GM23338 (cell line): ENCODE measurements around the gene PARP6. TPM values are rescaled to one million over a fixed set of nuclear protein-coding genes. Genes with fewer than 3 reads are reported as not detected.
"Not testable (repeated sequence)": the region's sequence is repeated elsewhere in the genome, so short reads cannot be mapped to it uniquely, and the experiment has no call there.

Experiments used
- ATAC-seq: fragments of 200-7000 bp; cut with Tn5 transposase; 3 replicates; pipeline ENCODE4 v1.9.1; 2020
- DNase-seq: peaks from one replicate; pipeline ENCODE4 v3.0.0-alpha.2; 2015; ENCODE audit warnings: low spot score
- H2AFZ ChIP-seq: fragments of 200-600 bp; sonication (generic); 2 replicates; pipeline ENCODE4 v1.8.0; 2016; ENCODE audit warnings: antibody characterized with exemption, mild to moderate bottlenecking, moderate library complexity
- H3F3A ChIP-seq: fragments of 200-600 bp; sonication (generic); replicated peaks from 2 replicates; pipeline ENCODE4 v1.8.0; 2017; ENCODE audit warnings: antibody characterized with exemption, mixed run types, low read depth
- H3K27ac ChIP-seq: fragments of 200-600 bp; sonication (generic); 2 replicates; pipeline ENCODE4 v1.6.1; 2016; ENCODE audit warnings: low read depth
- H3K27me3 ChIP-seq: fragments of 200-600 bp; sonication (generic); 2 replicates; pipeline ENCODE4 v1.8.0; 2016; ENCODE audit warnings: mild to moderate bottlenecking, mixed run types, moderate library complexity; ENCODE audit not compliant: insufficient read depth
- H3K36me3 ChIP-seq: fragments of 200-600 bp; sonication (generic); 2 replicates; pipeline ENCODE4 v1.8.0; 2016; ENCODE audit warnings: mild to moderate bottlenecking; ENCODE audit not compliant: insufficient read depth
- H3K4me1 ChIP-seq: fragments of 200-600 bp; sonication (generic); 2 replicates; pipeline ENCODE4 v1.8.0; 2016; ENCODE audit warnings: mild to moderate bottlenecking, moderate library complexity; ENCODE audit not compliant: insufficient read depth
- H3K4me2 ChIP-seq: fragments of 200-600 bp; sonication (generic); 2 replicates; pipeline ENCODE4 v1.7.1; 2017; ENCODE audit warnings: mixed run types
- H3K4me3 ChIP-seq: fragments of 200-600 bp; sonication (generic); 2 replicates; pipeline ENCODE4 v1.6.1; 2016; ENCODE audit warnings: mixed run types
- H3K79me2 ChIP-seq: fragments of 200-600 bp; sonication (generic); replicated peaks from 2 replicates; pipeline ENCODE4 v1.8.0; 2017; ENCODE audit warnings: mild to moderate bottlenecking; ENCODE audit not compliant: insufficient read depth
- H3K9me2 ChIP-seq: fragments of 200-600 bp; sonication (generic); 2 replicates; pipeline ENCODE4 v1.8.0; 2017; ENCODE audit not compliant: insufficient read depth
- H4K20me1 ChIP-seq: fragments of 200-600 bp; sonication (generic); replicated peaks from 2 replicates; pipeline ENCODE4 v1.8.0; 2017; ENCODE audit warnings: mild to moderate bottlenecking; ENCODE audit not compliant: insufficient read depth
- H3K27ac Mint-ChIP-seq: 2 replicates; pipeline ENCODE4 v1.8.0; 2020; ENCODE audit warnings: inconsistent platforms, mild to moderate bottlenecking, moderate library complexity, mixed read lengths
- H3K27me3 Mint-ChIP-seq: 3 replicates; pipeline ENCODE4 v1.8.0; 2022; ENCODE audit warnings: low read depth, mild to moderate bottlenecking, moderate library complexity, mixed read lengths, inconsistent platforms; ENCODE audit not compliant: insufficient read depth, poor library complexity
- H3K36me3 Mint-ChIP-seq: 3 replicates; pipeline ENCODE4 v1.8.0; 2021; ENCODE audit warnings: low read depth, mild to moderate bottlenecking, inconsistent platforms, moderate library complexity, mixed read lengths
- H3K4me1 Mint-ChIP-seq: 3 replicates; pipeline ENCODE4 v1.8.0; 2020; ENCODE audit warnings: mild to moderate bottlenecking, inconsistent platforms, mixed read lengths
- H3K4me3 Mint-ChIP-seq: 3 replicates; pipeline ENCODE4 v1.8.0; 2021; ENCODE audit warnings: moderate library complexity, mild to moderate bottlenecking, inconsistent platforms, mixed read lengths
- H3K9me3 Mint-ChIP-seq: 3 replicates; pipeline ENCODE4 v1.8.0; 2020; ENCODE audit warnings: moderate library complexity, mild to moderate bottlenecking, inconsistent platforms, mixed read lengths
- EZH2 ChIP-seq: fragments of 200-600 bp; sonication (generic); IDR thresholded peaks from one replicate; pipeline ENCODE4 v1.8.0; 2017; ENCODE audit warnings: antibody characterized with exemption, mild to moderate bottlenecking, low read depth; ENCODE audit not compliant: unreplicated experiment
- EZH2phosphoT487 ChIP-seq: fragments of 200-600 bp; sonication (generic); IDR thresholded peaks from one replicate; pipeline ENCODE4 v1.8.1; 2018; ENCODE audit warnings: antibody characterized with exemption; ENCODE audit not compliant: unreplicated experiment
- NANOG ChIP-seq: IDR thresholded peaks from 2 replicates; pipeline ENCODE4 v1.6.1; 2016; ENCODE audit warnings: antibody characterized with exemption, borderline replicate concordance
- POLR2AphosphoS5 ChIP-seq: IDR thresholded peaks from 2 replicates; pipeline ENCODE4 v1.6.1; 2016; ENCODE audit warnings: antibody characterized with exemption, low read depth
- ZNF114 ChIP-seq: fragments of 250-450 bp; sonication (Bioruptor Pico); IDR thresholded peaks from 2 replicates; pipeline ENCODE4 v1.5.0; 2020; ENCODE audit warnings: mild to moderate bottlenecking, moderate library complexity
- polyA plus RNA-seq: library from polyadenylated mRNA; unstranded; fragments of >200 nt; fragmentation: Nextera tagmentation; extraction: Ambion mirVana; gene quantifications from 2 replicates; pipeline ENCODE4 v1.2.1, GENCODE V29; 2016
- total RNA-seq: library from RNA; depleted of rRNA; stranded (reverse); fragments of >200 nt; shearing (Covaris generic); gene quantifications from 2 replicates; pipeline ENCODE4 v1.2.3, GENCODE V29; 2014
- TF ChIP-seq, protein P1 (sequence below): IDR thresholded peaks from 2 replicates; pipeline ENCODE4 v1.6.1; 2016; ENCODE audit warnings: antibody characterized with exemption
- TF ChIP-seq, protein P2 (sequence below), 2 experiments: fragments of 200-600 bp in 1 of 2; sonication (generic) in 1 of 2; conservative IDR thresholded peaks; 2 replicates each; pipeline versions ENCODE4 v1.5.1 to v1.6.1; 2016 to 2017; ENCODE audit warnings: antibody characterized with exemption in 2 of 2, low read depth in 2 of 2, mild to moderate bottlenecking in 2 of 2, moderate library complexity in 1 of 2

PARP6 gene
- total and polyA plus RNA-seq, 2 experiments from 2014 or later, result 27.6 to 28.1 TPM

DNA sequence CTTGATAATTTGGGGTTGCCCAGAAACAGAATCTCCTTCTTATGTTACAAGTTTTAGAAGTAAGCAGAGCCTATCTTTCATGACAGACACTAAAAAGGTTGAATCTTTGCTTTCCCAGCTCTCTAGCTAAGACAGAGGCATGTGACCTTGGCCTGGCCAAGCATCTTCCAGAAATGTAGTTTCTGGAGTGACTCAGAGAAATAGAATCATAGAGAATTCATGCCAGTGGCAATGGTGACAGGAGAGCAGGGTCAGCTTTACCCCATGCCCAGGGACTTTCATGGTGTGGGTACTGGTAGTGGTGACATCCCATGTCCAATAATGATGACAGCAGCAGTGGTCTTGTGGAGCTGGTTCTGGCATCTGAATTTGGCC lies 4.0 kb upstream of the PARP6 start:
- Histone ChIP-seq H3K79me2 (peaks cover 6% of the 10 kb centered on the region), H3K4me3 (no peak overlapping the region), H3K9me2 (no peaks in the 10 kb centered on the region), H3K27me3 (no peaks in the 10 kb centered on the region), H3F3A (no peaks in the 10 kb centered on the region), H2AFZ (no peak overlapping the region), H3K4me1 (peaks cover 6% of the 10 kb centered on the region; the same call in 1 of the 2 replicates), H4K20me1 (no peaks in the 10 kb centered on the region), H3K4me2 (no peak overlapping the region), H3K27ac (no peak overlapping the region), H3K36me3 (no peaks in the 10 kb centered on the region)
- Mint-ChIP-seq H3K4me3 (no peak overlapping the region), H3K27me3 (peaks cover 17% of the 10 kb centered on the region), H3K9me3 (no peaks in the 10 kb centered on the region), H3K36me3 (no peaks in the 10 kb centered on the region), H3K27ac (no peak overlapping the region), H3K4me1 (peaks cover 14% of the 10 kb centered on the region)
- ATAC-seq, result no peak
- no peak for DNase-seq
- TF ChIP-seq NANOG (no peak), EZH2 (no peak), EZH2phosphoT487 (no peak), ZNF114 (CRISPR knock-in tag) (no peak), POLR2AphosphoS5 (no peak)
- TF ChIP-seq, protein P1, sequence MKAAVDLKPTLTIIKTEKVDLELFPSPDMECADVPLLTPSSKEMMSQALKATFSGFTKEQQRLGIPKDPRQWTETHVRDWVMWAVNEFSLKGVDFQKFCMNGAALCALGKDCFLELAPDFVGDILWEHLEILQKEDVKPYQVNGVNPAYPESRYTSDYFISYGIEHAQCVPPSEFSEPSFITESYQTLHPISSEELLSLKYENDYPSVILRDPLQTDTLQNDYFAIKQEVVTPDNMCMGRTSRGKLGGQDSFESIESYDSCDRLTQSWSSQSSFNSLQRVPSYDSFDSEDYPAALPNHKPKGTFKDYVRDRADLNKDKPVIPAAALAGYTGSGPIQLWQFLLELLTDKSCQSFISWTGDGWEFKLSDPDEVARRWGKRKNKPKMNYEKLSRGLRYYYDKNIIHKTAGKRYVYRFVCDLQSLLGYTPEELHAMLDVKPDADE, result no peak
- TF ChIP-seq, protein P2, sequence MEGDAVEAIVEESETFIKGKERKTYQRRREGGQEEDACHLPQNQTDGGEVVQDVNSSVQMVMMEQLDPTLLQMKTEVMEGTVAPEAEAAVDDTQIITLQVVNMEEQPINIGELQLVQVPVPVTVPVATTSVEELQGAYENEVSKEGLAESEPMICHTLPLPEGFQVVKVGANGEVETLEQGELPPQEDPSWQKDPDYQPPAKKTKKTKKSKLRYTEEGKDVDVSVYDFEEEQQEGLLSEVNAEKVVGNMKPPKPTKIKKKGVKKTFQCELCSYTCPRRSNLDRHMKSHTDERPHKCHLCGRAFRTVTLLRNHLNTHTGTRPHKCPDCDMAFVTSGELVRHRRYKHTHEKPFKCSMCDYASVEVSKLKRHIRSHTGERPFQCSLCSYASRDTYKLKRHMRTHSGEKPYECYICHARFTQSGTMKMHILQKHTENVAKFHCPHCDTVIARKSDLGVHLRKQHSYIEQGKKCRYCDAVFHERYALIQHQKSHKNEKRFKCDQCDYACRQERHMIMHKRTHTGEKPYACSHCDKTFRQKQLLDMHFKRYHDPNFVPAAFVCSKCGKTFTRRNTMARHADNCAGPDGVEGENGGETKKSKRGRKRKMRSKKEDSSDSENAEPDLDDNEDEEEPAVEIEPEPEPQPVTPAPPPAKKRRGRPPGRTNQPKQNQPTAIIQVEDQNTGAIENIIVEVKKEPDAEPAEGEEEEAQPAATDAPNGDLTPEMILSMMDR (conservative IDR thresholded peaks at IDR 0.05; ENCODE audit: low read depth in 2 of 2), result no peak

DNA sequence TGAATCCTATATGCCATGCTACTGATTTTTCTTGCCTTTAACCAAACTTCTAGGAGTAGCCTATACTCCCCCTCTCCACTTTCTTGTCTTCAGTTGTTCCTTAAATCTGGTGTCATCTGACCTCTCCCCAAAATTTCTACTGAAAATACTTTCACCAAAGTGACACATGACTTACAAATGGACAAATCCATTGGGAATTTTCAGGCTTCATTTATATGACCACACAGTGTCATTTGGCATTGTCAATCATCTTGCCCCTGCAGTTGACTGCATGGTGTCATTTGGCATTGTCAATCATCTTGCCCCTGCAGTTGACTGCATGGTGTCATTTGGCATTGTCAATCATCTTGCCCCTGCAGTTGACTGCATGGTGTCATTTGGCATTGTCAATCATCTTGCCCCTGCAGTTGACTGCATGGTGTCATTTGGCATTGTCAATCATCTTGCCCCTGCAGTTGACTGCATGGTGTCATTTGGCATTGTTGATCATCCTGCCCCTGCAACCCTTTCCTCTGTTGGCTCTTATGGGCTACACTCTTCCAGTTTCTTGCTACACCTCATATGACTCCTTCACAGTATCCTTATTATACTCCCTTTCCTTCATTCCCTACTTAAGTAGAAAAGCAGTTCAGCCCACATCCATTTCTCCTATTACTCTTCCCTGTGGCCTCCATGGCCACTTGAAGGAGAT lies 3.4 kb upstream of the PARP6 start:
- not testable (repeated sequence) for H3K27ac Mint-ChIP-seq, H2AFZ ChIP-seq, H3K27ac ChIP-seq, H3K9me3 Mint-ChIP-seq, H3K4me3 Mint-ChIP-seq, H3K27me3 ChIP-seq, H3K36me3 Mint-ChIP-seq, ATAC-seq, H3K4me3 ChIP-seq, H3K4me2 ChIP-seq, H3K4me1 ChIP-seq, H4K20me1 ChIP-seq, H3F3A ChIP-seq, H3K36me3 ChIP-seq, H3K9me2 ChIP-seq, DNase-seq
- Mint-ChIP-seq H3K4me1 (peaks cover 14% of the 10 kb centered on the region), H3K27me3 (peaks cover 17% of the 10 kb centered on the region)
- peaks cover 11% of the 10 kb centered on the region for H3K79me2 ChIP-seq

DNA sequence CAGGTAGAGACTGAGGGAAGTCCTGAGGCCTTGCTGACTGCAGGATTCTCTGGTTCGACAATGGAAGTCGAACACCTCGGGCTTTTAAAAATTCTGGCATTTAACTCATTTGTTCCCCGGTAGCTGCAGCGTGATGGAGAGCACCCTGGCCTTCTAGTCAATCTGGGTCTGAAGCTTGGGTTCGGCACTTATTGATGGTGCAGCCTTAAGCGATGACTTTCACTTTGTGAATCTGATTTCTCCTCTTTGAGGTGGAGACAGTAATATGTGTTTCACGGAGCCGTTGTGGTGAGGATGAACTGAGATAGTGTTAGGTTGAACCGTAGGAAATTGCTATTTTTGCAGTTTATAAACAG lies 621 bp upstream of the PARP6 start:
- ATAC-seq, result no peak; the same call in 2 of the 3 replicates
- Histone ChIP-seq H3K4me2 (peak overlapping the region; percentile 86), H3K4me1 (peaks cover 7% of the 10 kb centered on the region; the same call in 1 of the 2 replicates), H3K9me2 (no peaks in the 10 kb centered on the region), H3K79me2 (peaks cover 15% of the 10 kb centered on the region), H2AFZ (peak overlapping the region; percentile 95), H3K36me3 (no peaks in the 10 kb centered on the region), H3K27ac (no peak overlapping the region), H4K20me1 (peaks cover 13% of the 10 kb centered on the region), H3K27me3 (no peaks in the 10 kb centered on the region), H3F3A (no peaks in the 10 kb centered on the region; the same call in 1 of the 2 replicates), H3K4me3 (peak overlapping the region; percentile 90)
- H3K9me3 Mint-ChIP-seq, result no peaks in the 10 kb centered on the region
- peaks cover 6% of the 10 kb centered on the region for H3K27me3 Mint-ChIP-seq
- no peak for DNase-seq
- peak overlapping the region; percentile 91 for H3K27ac Mint-ChIP-seq
- H3K36me3 Mint-ChIP-seq, result no peaks in the 10 kb centered on the region; the same call in 2 of the 3 replicates
- peaks cover 14% of the 10 kb centered on the region for H3K4me1 Mint-ChIP-seq
- H3K4me3 Mint-ChIP-seq, result peak overlapping the region; percentile 80
- TF ChIP-seq EZH2phosphoT487, result no peak
